Type B pancreatic cell (in vitro differentiated cells): ENCODE measurements around the gene IQSEC2. TPM values are rescaled to one million over a fixed set of nuclear protein-coding genes. Genes with fewer than 3 reads are reported as not detected.

Source experiments
- DNase-seq: peaks from one replicate; pipeline ENCODE4 v3.0.0; 2021; ENCODE audit warnings: mixed read lengths; ENCODE audit not compliant: unreplicated experiment; ENCODE audit errors: extremely low spot score
- H3K27ac Mint-ChIP-seq: 2 replicates; pipeline ENCODE4 v1.8.0; 2021; ENCODE audit warnings: mild to moderate bottlenecking, mixed read lengths
- H3K27me3 Mint-ChIP-seq: 2 replicates; pipeline ENCODE4 v1.8.0; 2021; ENCODE audit warnings: mixed read lengths
- H3K36me3 Mint-ChIP-seq: 2 replicates; pipeline ENCODE4 v1.8.0; 2021; ENCODE audit warnings: mixed read lengths
- H3K4me1 Mint-ChIP-seq: one replicate; pipeline ENCODE4 v1.8.0; 2021; ENCODE audit warnings: mixed read lengths; ENCODE audit not compliant: unreplicated experiment
- H3K4me3 Mint-ChIP-seq: 2 replicates; pipeline ENCODE4 v1.8.0; 2021; ENCODE audit warnings: mild to moderate bottlenecking, mixed read lengths
- H3K9me3 Mint-ChIP-seq: 2 replicates; pipeline ENCODE4 v1.8.0; 2021; ENCODE audit warnings: mixed read lengths
- long read RNA-seq: library from polyadenylated mRNA; unstranded; transcript quantifications from one replicate; pipeline ENCODE4 v2.0.0, GENCODE V29; 2020
- total RNA-seq: library from RNA; stranded (reverse); gene quantifications from 2 replicates; pipeline ENCODE4 v1.2.1, GENCODE V29; 2021; ENCODE audit warnings: low replicate concordance
- TF ChIP-seq, protein P1 (sequence below): fragments of 200-600 bp; sonication (generic); conservative IDR thresholded peaks from 2 replicates; pipeline ENCODE4 v1.5.0; 2021; ENCODE audit warnings: antibody characterized with exemption, mild to moderate bottlenecking

The IQSEC2 gene
- 8.2 and 10.9 TPM in 2 replicates for total RNA-seq
- long read RNA-seq = 0 reads

DNA sequence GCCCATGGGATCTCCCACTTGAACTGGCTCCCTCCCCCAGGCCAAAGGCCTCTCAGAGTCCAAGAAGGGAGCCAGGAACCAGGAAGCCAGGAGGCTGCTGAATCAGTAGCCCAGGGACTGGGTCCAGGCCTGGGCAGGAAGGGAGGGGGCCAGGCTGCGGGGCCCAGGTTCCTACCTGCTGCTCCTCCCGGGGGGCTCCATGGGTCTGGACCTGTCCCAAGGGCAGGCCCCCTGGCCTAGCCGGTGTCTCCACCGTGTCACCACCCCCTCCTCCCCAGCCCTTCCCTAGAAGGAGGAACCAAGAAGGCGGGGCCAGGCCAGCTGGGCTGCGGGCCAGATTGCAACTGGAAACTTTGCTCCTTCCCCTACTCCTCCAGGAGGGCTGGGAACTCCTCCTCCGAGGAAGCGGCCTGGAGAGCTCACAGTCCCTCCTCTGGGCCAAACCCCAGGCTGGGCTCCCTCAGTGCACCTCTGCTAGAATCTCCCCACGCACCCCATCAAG lies at the start of gene IQSEC2:
Gene IQSEC2, minus strand, starts transcription at position 264 of the 502 bp plus-strand sequence.
- H3K36me3 Mint-ChIP-seq = no peaks in the 10 kb centered on the region
- H3K27me3 Mint-ChIP-seq = no peaks in the 10 kb centered on the region
- H3K4me1 Mint-ChIP-seq = peaks cover 12% of the 10 kb centered on the region
- H3K27ac Mint-ChIP-seq = peak within 1 kb of the TSS; percentile 50
- no peak for DNase-seq
- no peaks in the 10 kb centered on the region for H3K9me3 Mint-ChIP-seq
- TF ChIP-seq, protein P1, sequence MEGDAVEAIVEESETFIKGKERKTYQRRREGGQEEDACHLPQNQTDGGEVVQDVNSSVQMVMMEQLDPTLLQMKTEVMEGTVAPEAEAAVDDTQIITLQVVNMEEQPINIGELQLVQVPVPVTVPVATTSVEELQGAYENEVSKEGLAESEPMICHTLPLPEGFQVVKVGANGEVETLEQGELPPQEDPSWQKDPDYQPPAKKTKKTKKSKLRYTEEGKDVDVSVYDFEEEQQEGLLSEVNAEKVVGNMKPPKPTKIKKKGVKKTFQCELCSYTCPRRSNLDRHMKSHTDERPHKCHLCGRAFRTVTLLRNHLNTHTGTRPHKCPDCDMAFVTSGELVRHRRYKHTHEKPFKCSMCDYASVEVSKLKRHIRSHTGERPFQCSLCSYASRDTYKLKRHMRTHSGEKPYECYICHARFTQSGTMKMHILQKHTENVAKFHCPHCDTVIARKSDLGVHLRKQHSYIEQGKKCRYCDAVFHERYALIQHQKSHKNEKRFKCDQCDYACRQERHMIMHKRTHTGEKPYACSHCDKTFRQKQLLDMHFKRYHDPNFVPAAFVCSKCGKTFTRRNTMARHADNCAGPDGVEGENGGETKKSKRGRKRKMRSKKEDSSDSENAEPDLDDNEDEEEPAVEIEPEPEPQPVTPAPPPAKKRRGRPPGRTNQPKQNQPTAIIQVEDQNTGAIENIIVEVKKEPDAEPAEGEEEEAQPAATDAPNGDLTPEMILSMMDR = no peak
- no peak within 1 kb of the TSS for H3K4me3 Mint-ChIP-seq

DNA sequence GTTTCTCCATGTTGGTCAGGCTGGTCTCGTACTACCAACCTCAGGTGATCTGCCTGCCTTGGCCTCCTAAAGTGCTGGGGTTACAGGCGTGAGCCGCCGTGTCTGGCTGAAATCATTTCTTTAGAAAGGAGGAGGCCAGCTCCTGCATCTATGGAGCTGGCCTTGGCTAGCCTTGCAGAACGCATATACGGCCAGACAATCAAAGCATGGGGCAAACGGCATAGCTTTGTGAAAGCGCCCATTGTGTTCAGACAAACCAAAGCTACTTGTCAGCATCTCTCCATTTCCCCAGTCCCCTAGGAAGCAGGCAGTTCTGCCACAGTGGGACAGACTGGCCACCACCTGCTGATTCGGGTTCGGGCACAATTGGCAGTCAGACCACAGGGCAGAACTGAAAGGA lies 48.9 kb upstream of the IQSEC2 start:
- no peak overlapping the region for H3K27ac Mint-ChIP-seq
- H3K4me3 Mint-ChIP-seq = no peak overlapping the region
- H3K27me3 Mint-ChIP-seq = peaks cover 45% of the 10 kb centered on the region
- H3K9me3 Mint-ChIP-seq = no peaks in the 10 kb centered on the region
- H3K4me1 Mint-ChIP-seq = no peaks in the 10 kb centered on the region
- TF ChIP-seq, protein P1 = no peak
- DNase-seq = no peak
- H3K36me3 Mint-ChIP-seq = no peaks in the 10 kb centered on the region

DNA sequence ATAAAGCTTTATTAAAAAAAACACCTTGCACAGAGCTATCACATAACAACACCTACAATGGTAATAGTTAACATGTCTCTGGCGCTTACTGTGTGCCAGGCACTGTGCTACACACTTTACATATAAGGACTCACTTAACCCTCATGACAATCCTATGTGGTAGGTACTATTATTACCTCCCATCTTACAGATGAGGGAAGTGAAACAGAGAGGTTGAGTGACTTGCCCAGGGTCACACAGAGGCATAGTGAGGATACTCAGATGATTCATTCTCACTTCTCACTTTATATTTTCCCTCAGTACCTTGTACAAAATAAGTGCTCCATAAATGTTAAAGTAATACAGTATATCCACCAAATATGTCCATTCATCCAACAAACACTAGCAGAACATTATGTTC lies 43.4 kb upstream of the IQSEC2 start:
- peaks cover 64% of the 10 kb centered on the region for H3K27me3 Mint-ChIP-seq
- no peaks in the 10 kb centered on the region for H3K36me3 Mint-ChIP-seq
- no peak for DNase-seq
- H3K4me1 Mint-ChIP-seq = peaks cover 7% of the 10 kb centered on the region
- no peak overlapping the region for H3K4me3 Mint-ChIP-seq
- H3K9me3 Mint-ChIP-seq = no peaks in the 10 kb centered on the region
- no peak overlapping the region for H3K27ac Mint-ChIP-seq
- TF ChIP-seq, protein P1 = no peak

DNA sequence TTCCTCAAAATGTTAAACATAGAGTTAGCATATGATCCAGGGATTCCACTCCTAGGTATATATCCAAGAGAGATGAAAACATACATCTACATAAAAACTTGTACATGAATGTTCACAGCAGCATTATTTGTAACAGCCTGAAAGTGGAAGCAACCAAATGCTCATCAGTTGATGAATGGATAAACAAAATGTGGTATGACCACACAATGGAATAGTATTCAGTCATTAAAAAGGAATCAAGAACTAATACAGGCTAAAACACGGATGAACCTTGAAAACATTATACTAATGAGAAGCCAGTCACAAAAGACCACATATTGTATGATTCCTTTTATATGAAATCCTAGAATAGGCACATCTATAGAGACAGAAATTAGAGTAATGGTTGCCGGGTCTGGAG lies 42.7 kb upstream of the IQSEC2 start:
- TF ChIP-seq, protein P1 = no peak
- H3K36me3 Mint-ChIP-seq = no peaks in the 10 kb centered on the region
- H3K27ac Mint-ChIP-seq = no peak overlapping the region
- peaks cover 68% of the 10 kb centered on the region for H3K27me3 Mint-ChIP-seq
- H3K4me1 Mint-ChIP-seq = peaks cover 7% of the 10 kb centered on the region
- no peaks in the 10 kb centered on the region for H3K9me3 Mint-ChIP-seq
- no peak overlapping the region for H3K4me3 Mint-ChIP-seq
- no peak for DNase-seq

DNA sequence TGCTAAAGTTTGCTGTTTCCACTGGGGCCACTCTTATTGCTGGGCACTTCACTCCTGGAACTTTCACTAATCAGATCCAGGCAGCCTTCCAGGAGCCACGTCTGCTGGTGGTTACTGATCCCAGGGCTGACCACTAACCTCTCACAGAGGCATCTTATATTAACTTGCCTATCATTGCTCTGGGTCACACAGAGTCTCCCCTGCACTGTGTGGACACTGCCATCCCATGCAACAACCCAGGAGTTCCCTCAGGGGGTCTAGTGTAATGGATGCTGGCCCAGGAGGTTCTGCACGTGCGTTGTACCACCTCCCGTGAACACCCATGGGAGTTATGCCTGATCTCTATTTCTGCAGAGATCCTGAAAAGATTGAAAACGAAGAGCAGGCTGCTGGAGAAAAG lies 41.8 kb upstream of the IQSEC2 start:
- H3K9me3 Mint-ChIP-seq = no peaks in the 10 kb centered on the region
- H3K27me3 Mint-ChIP-seq = peaks cover 73% of the 10 kb centered on the region
- H3K36me3 Mint-ChIP-seq = no peaks in the 10 kb centered on the region
- DNase-seq = no peak
- no peak overlapping the region for H3K4me3 Mint-ChIP-seq
- TF ChIP-seq, protein P1 = no peak
- H3K27ac Mint-ChIP-seq = no peak overlapping the region
- H3K4me1 Mint-ChIP-seq = peaks cover 7% of the 10 kb centered on the region

DNA sequence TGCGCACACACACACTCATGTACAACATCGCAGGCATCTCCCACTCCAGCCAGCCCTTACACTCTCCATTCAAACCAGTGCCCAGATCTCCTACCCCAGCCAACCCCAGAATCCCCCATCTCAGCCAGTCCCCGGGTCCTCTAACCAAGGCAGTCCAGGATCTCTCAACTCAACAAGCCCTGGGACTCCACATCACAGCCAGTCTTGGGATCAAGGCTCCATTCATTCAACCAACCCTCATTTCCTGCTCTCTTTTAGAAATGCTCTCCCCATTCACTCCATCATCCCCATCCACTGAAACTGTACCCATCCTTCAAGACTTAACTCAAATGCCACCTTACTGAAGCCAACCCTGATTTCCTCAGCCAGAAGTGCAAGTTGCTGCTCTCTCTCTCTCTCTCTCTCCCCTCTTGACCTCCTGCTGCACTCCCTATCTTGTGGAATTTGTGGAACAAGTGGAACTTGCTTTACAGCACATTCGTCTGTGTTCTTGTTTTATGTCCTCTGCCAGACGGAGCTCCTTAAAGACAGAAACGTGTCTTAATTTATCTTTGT lies 40.6 kb upstream of the IQSEC2 start:
- Mint-ChIP-seq H3K9me3 (no peaks in the 10 kb centered on the region), H3K4me3 (peak overlapping the region; percentile 86), H3K36me3 (no peaks in the 10 kb centered on the region), H3K4me1 (peaks cover 7% of the 10 kb centered on the region), H3K27me3 (peaks cover 70% of the 10 kb centered on the region), H3K27ac (peak overlapping the region; percentile 71)
- TF ChIP-seq, protein P1 = no peak
- DNase-seq = no peak
